IPS-20b (cell line): ENCODE measurements around the gene PIGH.
"Not testable (repeated sequence)": the region's sequence is repeated elsewhere in the genome, so short reads cannot be mapped to it uniquely, and the experiment has no call there.

Source experiments
- H3K27ac ChIP-seq: one replicate; pipeline ENCODE4 v1.5.1; 2013; ENCODE audit warnings: low read length
- H3K27me3 ChIP-seq: 2 replicates; pipeline ENCODE4 v1.6.1; 2013; ENCODE audit warnings: mild to moderate bottlenecking, low read length, inconsistent platforms; ENCODE audit not compliant: insufficient read depth
- H3K36me3 ChIP-seq: 2 replicates; pipeline ENCODE4 v1.6.1; 2013; ENCODE audit warnings: low read depth, mild to moderate bottlenecking, inconsistent platforms, low read length, moderate library complexity; ENCODE audit not compliant: insufficient read depth
- H3K4me1 ChIP-seq: 2 replicates; pipeline ENCODE4 v1.6.1; 2013; ENCODE audit warnings: mild to moderate bottlenecking, control low read depth, inconsistent platforms, low read length, moderate library complexity; ENCODE audit not compliant: insufficient read depth
- H3K4me3 ChIP-seq: 2 replicates; pipeline ENCODE4 v1.5.1; 2013; ENCODE audit warnings: mild to moderate bottlenecking, low read length, inconsistent platforms
- H3K9ac ChIP-seq: 2 replicates; pipeline ENCODE4 v1.6.1; 2013; ENCODE audit warnings: low read depth, mild to moderate bottlenecking, inconsistent platforms, low read length, moderate library complexity
- H3K9me3 ChIP-seq: 2 replicates; pipeline ENCODE4 v1.6.1; 2013; ENCODE audit warnings: mild to moderate bottlenecking, low read depth, low read length, inconsistent platforms; ENCODE audit not compliant: insufficient read depth

Gene PIGH

DNA sequence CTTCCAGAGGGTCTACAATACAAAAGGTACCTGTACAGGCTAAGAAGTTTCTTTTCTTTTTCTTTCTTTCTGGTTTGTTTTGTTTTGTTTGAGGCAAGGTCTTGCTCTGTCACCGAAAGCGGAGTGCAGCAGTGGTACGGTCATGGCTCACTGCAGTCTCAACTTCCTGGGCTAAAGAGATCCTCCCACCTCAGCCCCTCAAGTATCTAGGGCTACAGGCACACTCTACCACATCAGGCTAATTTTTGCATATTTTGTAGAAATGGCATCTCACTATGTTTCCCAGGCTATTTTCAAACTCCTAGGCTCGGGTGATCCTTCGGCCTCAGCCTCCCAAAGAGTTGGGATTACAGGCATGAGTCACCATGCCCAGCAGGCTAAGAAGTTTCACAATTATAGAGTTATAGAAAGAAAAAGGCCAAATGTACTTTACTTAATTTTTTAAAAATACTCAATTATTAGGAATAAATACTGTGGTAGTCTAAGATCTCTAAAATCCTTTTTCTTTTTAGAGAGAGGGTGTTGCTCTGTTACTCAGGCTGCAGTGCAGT is 3.0 kb upstream of the PIGH start:
- no peak overlapping the region for H3K27ac ChIP-seq
- no peaks in the 10 kb centered on the region for H3K36me3 ChIP-seq
- H3K9me3 ChIP-seq = no peaks in the 10 kb centered on the region
- H3K27me3 ChIP-seq = peaks cover 90% of the 10 kb centered on the region
- H3K4me1 ChIP-seq = no peaks in the 10 kb centered on the region
- no peak overlapping the region for H3K4me3 ChIP-seq
- H3K9ac ChIP-seq = no peak overlapping the region

DNA sequence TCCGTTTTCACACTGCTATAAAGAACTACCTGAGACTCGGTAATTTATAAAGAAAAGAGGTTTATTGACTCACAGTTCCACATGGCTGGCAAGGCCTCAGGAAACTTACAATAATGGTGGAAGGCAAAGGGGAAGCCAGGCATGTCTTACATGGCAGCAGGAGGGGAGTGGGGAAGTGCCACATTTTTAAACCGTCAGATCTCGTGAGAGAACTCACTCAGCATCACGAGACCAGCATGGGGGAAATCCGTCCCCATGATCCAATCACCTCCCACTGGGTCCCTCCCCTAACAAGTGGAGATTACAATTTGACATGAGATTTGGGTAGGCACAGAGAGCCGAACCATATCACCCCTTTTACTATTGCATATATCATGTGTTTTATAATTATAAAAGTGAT is 2.0 kb upstream of the PIGH start:
- H3K27ac ChIP-seq = no peak overlapping the region
- no peak overlapping the region for H3K4me3 ChIP-seq
- H3K27me3 ChIP-seq = peaks cover 82% of the 10 kb centered on the region
- no peak overlapping the region for H3K9ac ChIP-seq
- H3K9me3 ChIP-seq = no peaks in the 10 kb centered on the region
- no peaks in the 10 kb centered on the region for H3K36me3 ChIP-seq
- no peaks in the 10 kb centered on the region for H3K4me1 ChIP-seq

DNA sequence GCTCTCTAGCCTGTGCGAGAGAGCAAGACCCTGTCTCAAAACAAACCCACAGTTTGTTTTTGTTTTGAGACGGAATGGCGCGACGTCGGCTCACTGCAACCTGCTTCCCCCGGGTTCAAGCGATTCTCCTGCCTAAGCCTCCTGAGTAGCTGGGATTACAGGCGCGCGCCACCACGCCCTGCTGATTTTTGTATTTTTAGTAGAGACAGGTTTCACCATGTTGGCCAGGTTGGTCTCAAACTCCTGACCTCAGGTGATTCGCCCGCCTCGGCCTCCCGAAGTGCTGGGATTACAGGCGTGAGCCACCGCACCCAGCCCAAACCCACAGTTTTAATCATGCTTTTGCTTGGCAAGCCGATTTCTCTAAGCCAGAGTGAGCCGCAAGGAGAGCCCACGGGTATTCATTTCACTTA is 500 bp upstream of the PIGH start:
- not testable (repeated sequence) for H3K36me3 ChIP-seq, H3K9me3 ChIP-seq, H3K9ac ChIP-seq, H3K4me1 ChIP-seq, H3K27ac ChIP-seq
- Histone ChIP-seq H3K4me3 (peak overlapping the region; percentile 84), H3K27me3 (peaks cover 67% of the 10 kb centered on the region)

DNA sequence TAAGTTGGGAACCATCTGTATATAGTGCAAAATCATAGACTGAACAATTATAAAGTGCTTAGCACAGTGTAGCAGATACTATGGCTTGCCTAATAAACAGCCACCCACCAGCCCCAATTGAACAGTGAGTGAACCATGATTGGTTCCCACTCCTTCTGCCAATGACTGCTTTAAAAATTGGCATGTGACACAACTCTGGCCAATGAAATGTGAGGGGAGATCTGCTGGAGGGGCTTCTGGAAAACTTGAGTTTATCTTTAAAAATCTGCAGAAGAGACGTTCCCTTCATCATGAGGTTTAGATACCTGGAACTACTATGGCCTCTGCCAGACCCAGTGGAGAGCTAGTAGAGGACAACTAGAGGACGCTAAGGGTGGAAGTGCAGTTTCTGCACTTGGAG is 4.7 kb downstream of the PIGH start:
- Histone ChIP-seq H3K27ac (no peak overlapping the region), H3K36me3 (peaks cover 7% of the 10 kb centered on the region; the same call in 1 of the 2 replicates), H3K27me3 (peaks cover 16% of the 10 kb centered on the region), H3K9me3 (no peaks in the 10 kb centered on the region), H3K4me3 (no peak overlapping the region), H3K4me1 (no peaks in the 10 kb centered on the region), H3K9ac (no peak overlapping the region)

DNA sequence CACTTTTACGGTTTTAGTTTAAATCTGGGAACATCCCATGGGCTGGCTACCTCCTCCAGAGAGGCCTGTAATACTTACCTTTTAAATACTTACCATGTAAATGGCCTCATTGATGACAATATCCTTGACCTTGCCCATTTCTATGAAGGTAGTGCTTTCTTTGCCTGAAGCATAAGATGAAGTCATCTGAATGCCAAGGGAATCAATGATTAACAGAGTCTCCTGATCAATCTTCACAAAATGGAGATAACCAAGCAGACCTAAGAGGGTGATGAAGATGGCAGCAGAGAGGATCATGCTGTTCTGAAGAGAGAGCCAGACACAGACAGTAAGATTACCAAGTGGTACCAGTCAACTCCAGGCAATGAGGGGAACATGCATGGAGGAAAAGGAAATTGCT is 6.4 kb downstream of the PIGH start:
- H3K27ac ChIP-seq, H3K4me3 ChIP-seq, H3K4me1 ChIP-seq, H3K9me3 ChIP-seq, H3K27me3 ChIP-seq, H3K9ac ChIP-seq: not testable (repeated sequence)
- H3K36me3 ChIP-seq = peaks cover 21% of the 10 kb centered on the region

DNA sequence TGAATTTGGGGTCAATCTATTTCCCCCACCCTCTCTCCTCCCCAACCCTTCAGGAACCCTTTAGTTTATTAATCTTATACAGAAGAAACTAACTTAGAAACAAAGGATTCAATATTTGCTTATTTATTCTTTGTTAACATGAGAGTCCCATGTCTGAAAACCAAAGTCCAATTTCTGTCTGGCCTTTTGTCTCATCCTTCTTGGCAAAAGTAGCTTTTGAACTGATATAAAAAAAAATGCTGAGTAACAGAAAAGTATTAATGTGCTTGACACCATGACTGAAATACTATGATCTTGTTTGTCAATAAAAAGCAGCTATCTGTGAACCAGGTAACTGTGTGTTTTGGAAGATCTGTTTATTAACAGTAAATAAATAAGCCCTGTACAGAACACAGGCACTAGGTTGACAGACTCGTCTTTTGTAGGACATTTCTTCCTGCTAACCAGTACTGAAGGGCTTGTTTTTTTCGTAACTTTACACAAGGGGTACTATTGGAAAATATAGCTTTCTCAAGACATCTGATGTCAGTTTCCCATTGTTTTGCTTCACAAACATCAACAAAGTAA is 10.8 kb downstream of the PIGH start:
- no peak overlapping the region for H3K4me3 ChIP-seq
- no peaks in the 10 kb centered on the region for H3K4me1 ChIP-seq
- no peak overlapping the region for H3K27ac ChIP-seq
- no peaks in the 10 kb centered on the region for H3K27me3 ChIP-seq
- H3K9ac ChIP-seq = no peak overlapping the region
- peaks cover 56% of the 10 kb centered on the region for H3K36me3 ChIP-seq
- H3K9me3 ChIP-seq = no peaks in the 10 kb centered on the region

DNA sequence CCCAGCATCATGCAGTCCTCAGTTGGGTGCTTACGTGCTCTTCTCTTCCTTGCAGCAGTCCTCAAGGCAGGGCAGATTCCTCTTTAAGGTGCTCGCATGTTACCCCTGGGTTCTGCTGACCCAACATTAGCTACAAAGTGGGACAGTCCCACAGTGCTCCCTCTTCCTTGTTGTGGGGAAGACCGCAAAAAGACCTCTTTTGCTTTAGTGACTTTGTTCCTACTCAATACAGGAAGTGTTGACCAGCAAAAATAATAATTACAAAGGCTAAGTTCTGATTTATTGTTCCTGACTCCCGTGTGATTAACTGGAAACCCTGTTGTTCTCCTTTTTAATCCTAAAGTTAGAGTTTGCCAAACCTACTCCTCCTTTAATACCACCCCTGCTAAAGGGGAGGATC is 13.7 kb downstream of the PIGH start:
- Histone ChIP-seq H3K9me3 (no peaks in the 10 kb centered on the region), H3K4me1 (no peaks in the 10 kb centered on the region), H3K27me3 (no peaks in the 10 kb centered on the region), H3K36me3 (peaks cover 72% of the 10 kb centered on the region), H3K4me3 (no peak overlapping the region), H3K9ac (no peak overlapping the region), H3K27ac (no peak overlapping the region)

DNA sequence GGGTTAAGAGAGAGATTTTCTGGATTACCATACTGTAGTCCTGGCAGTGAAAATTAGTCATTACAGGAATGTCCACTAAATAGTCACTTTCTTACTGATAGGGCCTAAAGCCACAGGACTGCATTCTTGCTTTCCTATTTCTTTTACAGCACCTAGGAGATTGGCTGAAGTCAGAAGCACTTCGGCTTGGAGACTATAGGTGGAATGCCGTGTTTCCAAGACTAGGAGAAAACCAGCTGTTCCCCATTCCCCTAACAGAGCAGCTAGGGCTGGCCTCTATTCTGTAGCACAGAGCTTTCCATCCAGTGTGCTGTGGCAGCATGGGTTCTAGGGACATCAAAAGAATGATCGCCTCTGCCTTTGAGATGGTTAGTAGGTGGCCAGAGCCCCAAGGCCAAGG is 15.1 kb downstream of the PIGH start:
- Histone ChIP-seq H3K4me3 (no peak overlapping the region), H3K9me3 (no peaks in the 10 kb centered on the region), H3K27ac (no peak overlapping the region), H3K9ac (no peak overlapping the region), H3K4me1 (no peaks in the 10 kb centered on the region), H3K36me3 (peaks cover 82% of the 10 kb centered on the region), H3K27me3 (no peaks in the 10 kb centered on the region)

DNA sequence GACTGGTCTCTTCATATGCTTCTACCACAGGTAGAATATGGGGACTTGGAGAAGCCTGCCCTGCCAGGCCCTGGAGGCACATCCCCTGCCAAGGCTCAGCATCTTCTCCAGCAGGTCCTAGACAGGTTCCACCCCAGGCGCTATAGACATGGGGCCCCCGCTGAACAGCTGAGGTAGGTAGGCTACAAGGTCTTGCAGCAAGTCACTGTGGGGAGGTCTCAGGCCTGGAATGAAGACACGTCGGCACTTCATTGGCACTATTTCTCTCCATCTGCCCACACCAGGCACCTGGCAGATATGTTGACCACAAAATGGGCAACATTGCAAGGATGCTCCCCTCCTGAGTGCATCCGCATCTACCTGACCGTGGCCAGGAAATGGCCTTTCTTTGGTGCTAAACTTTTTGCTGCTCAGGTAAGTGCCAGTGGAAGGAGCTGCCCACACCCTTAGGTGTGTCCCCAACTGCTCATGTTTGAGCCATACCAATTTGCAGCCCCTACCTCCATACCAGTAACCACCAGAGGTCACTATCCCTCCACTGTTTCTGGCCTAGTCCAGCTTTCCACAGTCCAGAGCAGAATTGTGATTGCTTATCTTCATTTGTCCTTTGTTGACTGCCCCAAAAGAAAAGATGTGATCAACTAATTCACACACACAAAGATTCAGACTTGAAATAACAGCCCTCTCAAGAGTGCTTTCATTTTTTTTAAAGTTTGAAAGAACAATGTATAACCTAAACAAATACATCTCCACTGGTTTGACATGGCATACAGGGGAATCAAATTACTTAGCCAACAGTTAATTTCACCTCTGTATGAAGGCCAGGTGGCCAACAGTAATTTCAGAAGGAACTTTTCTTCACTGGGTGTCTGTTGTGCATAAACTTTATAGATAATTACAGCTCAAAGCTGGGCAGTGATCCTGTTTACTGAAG is 16.1 kb downstream of the PIGH start:
- no peaks in the 10 kb centered on the region for H3K27me3 ChIP-seq
- H3K4me1 ChIP-seq = no peaks in the 10 kb centered on the region
- H3K27ac ChIP-seq = no peak overlapping the region
- no peak overlapping the region for H3K4me3 ChIP-seq
- peaks cover 82% of the 10 kb centered on the region for H3K36me3 ChIP-seq
- H3K9me3 ChIP-seq = no peaks in the 10 kb centered on the region
- no peak overlapping the region for H3K9ac ChIP-seq

DNA sequence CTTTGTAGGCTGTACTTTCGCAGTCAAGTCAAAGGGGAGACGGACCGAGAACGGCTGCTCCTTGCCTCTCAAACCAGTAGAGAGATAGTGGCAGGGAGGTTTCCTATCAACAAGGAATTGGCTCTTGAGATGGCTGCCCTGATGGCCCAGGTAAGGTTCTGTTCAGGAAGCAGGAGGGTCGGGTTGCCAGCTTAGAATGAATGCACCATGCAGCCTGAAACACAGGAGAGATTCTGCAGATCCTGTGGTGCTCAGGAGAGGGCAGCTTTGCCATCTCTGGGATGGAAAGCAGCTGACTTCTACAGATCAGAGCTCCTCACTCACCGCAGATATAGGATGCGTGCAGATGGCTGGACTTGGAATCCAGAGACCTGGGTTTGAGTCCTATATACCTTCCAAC is 18.0 kb downstream of the PIGH start:
- no peak overlapping the region for H3K4me3 ChIP-seq
- no peaks in the 10 kb centered on the region for H3K4me1 ChIP-seq
- H3K27ac ChIP-seq = no peak overlapping the region
- no peak overlapping the region for H3K9ac ChIP-seq
- no peaks in the 10 kb centered on the region for H3K9me3 ChIP-seq
- H3K36me3 ChIP-seq = peaks cover 78% of the 10 kb centered on the region
- H3K27me3 ChIP-seq = no peaks in the 10 kb centered on the region

DNA sequence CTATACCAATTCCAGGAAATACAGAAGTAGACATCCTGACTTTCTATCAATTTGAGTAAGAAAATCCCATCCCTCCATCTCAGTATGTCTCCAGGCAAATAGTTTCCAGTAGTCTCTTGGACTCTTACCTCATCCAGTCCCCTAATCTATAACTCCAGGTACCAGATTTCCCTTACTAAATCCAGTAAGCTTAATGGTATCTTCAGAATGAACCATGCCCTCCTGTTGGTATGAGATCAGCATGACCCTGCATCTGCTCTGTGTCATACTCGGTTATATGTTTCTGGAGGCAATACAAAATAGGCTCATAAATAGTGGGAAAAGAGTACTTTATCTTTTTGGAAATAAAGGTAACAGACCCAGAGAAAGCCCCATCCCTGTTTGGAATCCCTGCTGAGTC is 18.4 kb downstream of the PIGH start:
- Histone ChIP-seq H3K4me3 (no peak overlapping the region), H3K36me3 (peaks cover 78% of the 10 kb centered on the region), H3K27ac (no peak overlapping the region), H3K9ac (no peak overlapping the region), H3K9me3 (no peaks in the 10 kb centered on the region), H3K4me1 (no peaks in the 10 kb centered on the region), H3K27me3 (no peaks in the 10 kb centered on the region)
